WTC11 (cell line): ENCODE measurements around the gene BEGAIN. TPM values are rescaled to one million over a fixed set of nuclear protein-coding genes. Genes with fewer than 3 reads are reported as not detected.

Source experiments
- ATAC-seq: fragments of 200-7000 bp; cut with Tn5 transposase; 2 replicates; pipeline ENCODE4 v1.10.0; 2021; ENCODE audit warnings: mild to moderate bottlenecking, moderate library complexity
- CTCF ChIA-PET: fragments of 300-600 bp; sonication (Branson Sonifier 250); formaldehyde crosslinking; loops from one replicate; lab custom pipeline; 2021; ENCODE audit warnings: antibody characterized with exemption; lab: Charles Lee
- POLR2A ChIA-PET: fragments of 350-600 bp; sonication (Branson Sonifier 250); formaldehyde crosslinking; loops from one replicate; lab custom pipeline; 2021; ENCODE audit warnings: antibody characterized with exemption; lab: Charles Lee
- DNase-seq: peaks from one replicate; pipeline ENCODE4 v3.0.0; 2021; ENCODE audit warnings: low spot score
- H3K27ac Mint-ChIP-seq: 2 replicates; pipeline ENCODE4 v1.8.0; 2021; ENCODE audit warnings: mixed read lengths
- H3K27me3 Mint-ChIP-seq: 2 replicates; pipeline ENCODE4 v1.8.0; 2021; ENCODE audit warnings: low read depth, mild to moderate bottlenecking, moderate library complexity, mixed read lengths
- H3K36me3 Mint-ChIP-seq: 2 replicates; pipeline ENCODE4 v1.8.0; 2021; ENCODE audit warnings: mixed read lengths
- H3K4me1 Mint-ChIP-seq: 2 replicates; pipeline ENCODE4 v1.8.0; 2022; ENCODE audit warnings: mixed read lengths
- H3K4me3 Mint-ChIP-seq: 2 replicates; pipeline ENCODE4 v1.8.0; 2021; ENCODE audit warnings: mild to moderate bottlenecking, moderate library complexity, mixed read lengths
- H3K9me3 Mint-ChIP-seq: 2 replicates; pipeline ENCODE4 v1.8.0; 2021; ENCODE audit warnings: mixed read lengths
- ARID4B ChIP-seq: sonication (generic); formaldehyde crosslinking; IDR thresholded peaks from 2 replicates; pipeline ENCODE4 v1.8.0; 2023; ENCODE audit warnings: missing genetic modification reagents, mild to moderate bottlenecking, borderline replicate concordance
- CDX4 ChIP-seq: fragments of 250-450 bp; sonication (Bioruptor Pico); IDR thresholded peaks from 2 replicates; pipeline ENCODE4 v1.9.0; 2021; ENCODE audit warnings: moderate library complexity, mild to moderate bottlenecking, inconsistent platforms, borderline replicate concordance
- FOXP4 ChIP-seq: sonication (generic); formaldehyde crosslinking; IDR thresholded peaks from 2 replicates; pipeline ENCODE4 v1.8.0; 2022; ENCODE audit warnings: mild to moderate bottlenecking, missing genetic modification reagents
- NFATC4 ChIP-seq: fragments of 250-450 bp; sonication (Bioruptor Pico); IDR thresholded peaks from 2 replicates; pipeline ENCODE4 v1.9.0; 2021; ENCODE audit warnings: mild to moderate bottlenecking
- TEAD4 ChIP-seq: sonication (generic); formaldehyde crosslinking; IDR thresholded peaks from 2 replicates; pipeline ENCODE4 v1.8.0; 2022; ENCODE audit warnings: mild to moderate bottlenecking, missing genetic modification reagents
- total RNA-seq: library from RNA; stranded (reverse); gene quantifications from 3 replicates; pipeline ENCODE4 v1.2.3, GENCODE V29; 2021
- TF ChIP-seq, protein P1 (sequence below): sonication (generic); formaldehyde crosslinking; IDR thresholded peaks from 2 replicates; pipeline ENCODE4 v1.8.0; 2023; ENCODE audit warnings: missing genetic modification reagents
- TF ChIP-seq, protein P2 (sequence below): fragments of 250-450 bp; sonication (Bioruptor Pico); IDR thresholded peaks from 2 replicates; pipeline ENCODE4 v1.9.0; 2021; ENCODE audit warnings: mild to moderate bottlenecking, borderline replicate concordance

Gene BEGAIN
- total RNA-seq, 1 experiment from 2014 or later = 1.3 TPM

DNA sequence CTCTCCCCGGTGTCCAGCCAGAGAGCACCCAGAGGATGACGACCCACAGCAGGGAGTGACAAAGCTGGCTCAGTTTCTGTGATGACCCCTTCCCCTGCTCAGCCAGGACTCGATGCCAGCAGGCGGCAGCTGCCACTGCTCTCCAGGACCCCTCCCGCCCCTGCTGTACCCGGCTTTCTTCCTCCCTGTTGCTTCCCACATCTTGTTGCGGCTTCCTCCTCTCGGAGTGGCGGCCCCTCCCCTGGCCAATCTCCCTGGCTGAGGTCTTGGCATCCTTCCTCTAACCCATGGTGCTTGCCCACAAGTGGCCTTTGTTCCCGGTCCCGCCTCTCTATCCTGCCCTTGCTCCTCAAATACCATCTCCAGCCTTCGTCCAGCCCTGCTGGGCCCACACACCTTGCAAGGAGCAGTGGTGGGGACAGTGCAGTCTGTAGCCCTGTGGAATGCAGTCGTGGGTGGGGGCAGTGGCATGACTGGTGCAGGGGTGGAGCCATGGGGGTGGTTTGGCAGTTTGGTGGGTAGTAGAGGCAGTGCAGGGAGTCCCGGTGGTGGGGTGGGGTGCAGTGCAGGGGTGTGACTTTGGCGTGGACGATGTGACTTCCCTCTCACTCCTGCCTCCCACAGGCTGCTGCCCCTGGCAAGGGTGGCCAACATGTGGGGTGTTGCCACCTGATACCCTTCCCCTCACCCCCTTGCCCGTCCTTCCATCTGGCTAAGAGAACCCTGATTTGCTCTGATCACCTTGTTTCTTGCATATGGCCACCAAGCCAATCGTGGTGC, 16.3 kb upstream of the BEGAIN start:
- TF ChIP-seq, protein P1, sequence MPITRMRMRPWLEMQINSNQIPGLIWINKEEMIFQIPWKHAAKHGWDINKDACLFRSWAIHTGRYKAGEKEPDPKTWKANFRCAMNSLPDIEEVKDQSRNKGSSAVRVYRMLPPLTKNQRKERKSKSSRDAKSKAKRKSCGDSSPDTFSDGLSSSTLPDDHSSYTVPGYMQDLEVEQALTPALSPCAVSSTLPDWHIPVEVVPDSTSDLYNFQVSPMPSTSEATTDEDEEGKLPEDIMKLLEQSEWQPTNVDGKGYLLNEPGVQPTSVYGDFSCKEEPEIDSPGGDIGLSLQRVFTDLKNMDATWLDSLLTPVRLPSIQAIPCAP = no peak
- TF ChIP-seq, all 79 proteins: peak for 0
- DNase-seq (no peak), ATAC-seq (no peak)
- Mint-ChIP-seq H3K36me3 (0 out of 2 replicates have a peak, but pooled peaks cover 2% of the 10 kb centered on the region), H3K27me3 (peaks cover 9% of the 10 kb centered on the region), H3K4me3 (no peak overlapping the region), H3K9me3 (peaks cover 13% of the 10 kb centered on the region), H3K4me1 (no peaks in the 10 kb centered on the region), H3K27ac (no peak overlapping the region; the same call in 1 of the 2 replicates)
- ChIA-PET CTCF (no interaction called here), POLR2A (no interaction called here)

DNA sequence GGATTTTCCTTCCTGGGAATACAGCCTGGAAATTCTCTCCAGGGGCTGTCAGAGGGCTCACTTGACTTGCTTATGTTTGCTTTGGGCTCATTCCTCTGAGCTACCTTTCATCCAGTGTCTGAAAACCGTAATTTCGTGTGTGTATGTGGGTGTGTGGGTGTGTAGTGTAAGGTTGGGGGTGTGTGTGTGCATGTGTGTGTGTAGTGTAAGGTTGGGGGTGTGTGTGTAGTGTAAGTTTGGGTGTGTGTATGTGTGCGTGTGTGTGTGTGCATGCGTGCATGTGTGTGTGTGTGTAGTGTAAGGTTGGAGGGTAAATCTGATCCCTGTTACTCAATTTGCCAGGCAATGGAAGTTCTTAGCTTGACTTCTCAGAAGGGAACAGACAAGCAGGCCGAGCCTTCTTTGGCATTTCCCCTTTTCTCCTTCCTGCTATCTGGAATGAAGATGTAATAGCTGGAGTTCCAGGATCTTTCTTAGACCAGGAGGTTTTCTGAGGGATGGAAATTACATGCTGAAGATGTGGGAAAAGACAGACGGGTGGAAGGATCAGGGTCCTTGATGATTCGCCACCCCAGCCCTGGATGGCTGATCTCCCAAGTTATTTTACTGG, 15.5 kb upstream of the BEGAIN start:
- Mint-ChIP-seq H3K27ac (no peak overlapping the region), H3K36me3 (0 out of 2 replicates have a peak, but pooled peaks cover 2% of the 10 kb centered on the region), H3K4me1 (no peaks in the 10 kb centered on the region), H3K4me3 (no peak overlapping the region), H3K27me3 (peaks cover 13% of the 10 kb centered on the region), H3K9me3 (peaks cover 13% of the 10 kb centered on the region)
- no peak for DNase-seq
- POLR2A ChIA-PET = no interaction called here
- CTCF ChIA-PET = interaction anchor here (0.9 to 1.5 kb wide), 2 partner anchors 43 to 50 kb away, joined by 3 to 8 read pairs; no protein-coding TSS in a partner anchor
- TF ChIP-seq CDX4 (CRISPR knock-in tag) = no peak
- no peak for TF ChIP-seq FOXP4 (CRISPR knock-in tag)
- TF ChIP-seq TEAD4 = no peak
- ATAC-seq = no peak

GRCh38 chr14:100601914-100602313, 14.7 kb upstream of the BEGAIN start:
- ChIA-PET POLR2A (no interaction called here), CTCF (interaction anchor here (0.9 to 1.5 kb wide), 2 partner anchors 44 to 51 kb away, joined by 3 to 8 read pairs; no protein-coding TSS in a partner anchor)
- Mint-ChIP-seq H3K4me3 (no peak overlapping the region), H3K4me1 (no peaks in the 10 kb centered on the region), H3K36me3 (0 out of 2 replicates have a peak, but pooled peaks cover 2% of the 10 kb centered on the region), H3K9me3 (peaks cover 12% of the 10 kb centered on the region), H3K27me3 (peaks cover 18% of the 10 kb centered on the region), H3K27ac (no peak overlapping the region)
- DNase-seq (no peak), ATAC-seq (no peak)
- TF ChIP-seq NFATC4 (CRISPR knock-in tag) (no peak), ARID4B (CRISPR knock-in tag) (no peak)
- TF ChIP-seq, protein P2, sequence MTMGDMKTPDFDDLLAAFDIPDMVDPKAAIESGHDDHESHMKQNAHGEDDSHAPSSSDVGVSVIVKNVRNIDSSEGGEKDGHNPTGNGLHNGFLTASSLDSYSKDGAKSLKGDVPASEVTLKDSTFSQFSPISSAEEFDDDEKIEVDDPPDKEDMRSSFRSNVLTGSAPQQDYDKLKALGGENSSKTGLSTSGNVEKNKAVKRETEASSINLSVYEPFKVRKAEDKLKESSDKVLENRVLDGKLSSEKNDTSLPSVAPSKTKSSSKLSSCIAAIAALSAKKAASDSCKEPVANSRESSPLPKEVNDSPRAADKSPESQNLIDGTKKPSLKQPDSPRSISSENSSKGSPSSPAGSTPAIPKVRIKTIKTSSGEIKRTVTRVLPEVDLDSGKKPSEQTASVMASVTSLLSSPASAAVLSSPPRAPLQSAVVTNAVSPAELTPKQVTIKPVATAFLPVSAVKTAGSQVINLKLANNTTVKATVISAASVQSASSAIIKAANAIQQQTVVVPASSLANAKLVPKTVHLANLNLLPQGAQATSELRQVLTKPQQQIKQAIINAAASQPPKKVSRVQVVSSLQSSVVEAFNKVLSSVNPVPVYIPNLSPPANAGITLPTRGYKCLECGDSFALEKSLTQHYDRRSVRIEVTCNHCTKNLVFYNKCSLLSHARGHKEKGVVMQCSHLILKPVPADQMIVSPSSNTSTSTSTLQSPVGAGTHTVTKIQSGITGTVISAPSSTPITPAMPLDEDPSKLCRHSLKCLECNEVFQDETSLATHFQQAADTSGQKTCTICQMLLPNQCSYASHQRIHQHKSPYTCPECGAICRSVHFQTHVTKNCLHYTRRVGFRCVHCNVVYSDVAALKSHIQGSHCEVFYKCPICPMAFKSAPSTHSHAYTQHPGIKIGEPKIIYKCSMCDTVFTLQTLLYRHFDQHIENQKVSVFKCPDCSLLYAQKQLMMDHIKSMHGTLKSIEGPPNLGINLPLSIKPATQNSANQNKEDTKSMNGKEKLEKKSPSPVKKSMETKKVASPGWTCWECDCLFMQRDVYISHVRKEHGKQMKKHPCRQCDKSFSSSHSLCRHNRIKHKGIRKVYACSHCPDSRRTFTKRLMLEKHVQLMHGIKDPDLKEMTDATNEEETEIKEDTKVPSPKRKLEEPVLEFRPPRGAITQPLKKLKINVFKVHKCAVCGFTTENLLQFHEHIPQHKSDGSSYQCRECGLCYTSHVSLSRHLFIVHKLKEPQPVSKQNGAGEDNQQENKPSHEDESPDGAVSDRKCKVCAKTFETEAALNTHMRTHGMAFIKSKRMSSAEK (CRISPR knock-in tag) = no peak
